Bronchial epithelial cell (primary cell): ENCODE results near the gene TRAM2. TPM values are rescaled to one million over a fixed set of nuclear protein-coding genes. Genes with fewer than 3 reads are reported as not detected.

Experiments used
- DNase-seq: peaks from one replicate; pipeline ENCODE4 v3.0.0-alpha.2; 2010; ENCODE audit warnings: low read depth
- FAIRE-seq: peaks from 2 replicates; lab custom pipeline; 2011; peaks lifted over from hg19 to GRCh38; lab: Jason Lieb, UNC
- H3K27me3 ChIP-seq: 2 replicates; pipeline ENCODE4 v1.5.1; 2011; ENCODE audit warnings: low read length; ENCODE audit not compliant: control insufficient read depth, insufficient read depth
- H3K36me3 ChIP-seq: 2 replicates; pipeline ENCODE4 v1.5.1; 2011; ENCODE audit warnings: low read length; ENCODE audit not compliant: control insufficient read depth, insufficient read depth
- H3K4me3 ChIP-seq: 2 replicates; pipeline ENCODE4 v1.5.1; 2011; ENCODE audit warnings: mild to moderate bottlenecking, low read depth, low read length, control low read depth
- CTCF ChIP-seq: IDR thresholded peaks from 2 replicates; pipeline ENCODE4 v1.5.1; 2011; ENCODE audit warnings: mild to moderate bottlenecking, moderate library complexity, low read length, control low read depth, inconsistent platforms; ENCODE audit not compliant: insufficient read depth, severe bottlenecking
- total RNA-seq: library from RNA; depleted of rRNA; stranded (reverse); fragments of >200 nt; gene quantifications from 2 replicates; pipeline ENCODE4 v1.2.1, GENCODE V29; 2014

The TRAM2 gene
- total RNA-seq, 1 donor from 2014 or later: 4.2 TPM

GRCh38 chr6:52495922-52496321 lies 80.9 kb downstream of the TRAM2 start:
- no peaks in the 10 kb centered on the region for H3K27me3 ChIP-seq
- H3K4me3 ChIP-seq: no peak overlapping the region
- FAIRE-seq: no peak

GRCh38 chr6:52494298-52495072 lies 82.4 kb downstream of the TRAM2 start:
- no peaks in the 10 kb centered on the region for H3K27me3 ChIP-seq
- TF ChIP-seq CTCF: no peak
- DNase-seq (no peak), FAIRE-seq (no peak)
- no peak overlapping the region for H3K4me3 ChIP-seq
- no peaks in the 10 kb centered on the region for H3K36me3 ChIP-seq

More at GRCh38 chr6:52495922-52496321, 80.9 kb downstream of the TRAM2 start:
- no peak for TF ChIP-seq CTCF
- no peaks in the 10 kb centered on the region for H3K36me3 ChIP-seq
- no peak for DNase-seq

GRCh38 chr6:52493669-52494068 lies 83.2 kb downstream of the TRAM2 start:
- FAIRE-seq (no peak), DNase-seq (no peak)
- no peak for TF ChIP-seq CTCF
- Histone ChIP-seq H3K36me3 (no peaks in the 10 kb centered on the region), H3K4me3 (no peak overlapping the region), H3K27me3 (no peaks in the 10 kb centered on the region)

- H3K4me3 ChIP-seq: no peak overlapping the region
- H3K36me3 ChIP-seq: no peaks in the 10 kb centered on the region
- H3K27me3 ChIP-seq: no peaks in the 10 kb centered on the region
- no peak for FAIRE-seq
- no peak for TF ChIP-seq CTCF
- no peak for DNase-seq
Observed at GRCh38 chr6:52491203-52492069, 85.4 kb downstream of the TRAM2 start.

GRCh38 chr6:52489881-52490280 lies 87.0 kb downstream of the TRAM2 start:
- no peaks in the 10 kb centered on the region for H3K36me3 ChIP-seq
- H3K4me3 ChIP-seq: no peak overlapping the region
- no peak for TF ChIP-seq CTCF
- no peaks in the 10 kb centered on the region for H3K27me3 ChIP-seq
- DNase-seq (no peak), FAIRE-seq (no peak)
